Mesendoderm (in vitro differentiated cells): ENCODE data around the gene HTATIP2.

Experiments
- DNase-seq: peaks from one replicate; pipeline ENCODE4 v3.0.0; 2013
- H2AK5ac ChIP-seq: 2 replicates; pipeline ENCODE4 v1.6.1; 2013; ENCODE audit warnings: low read length, inconsistent platforms
- H2BK120ac ChIP-seq: 2 replicates; pipeline ENCODE4 v1.6.1; 2013; ENCODE audit warnings: low read depth, mild to moderate bottlenecking, low read length, moderate library complexity, mixed read lengths
- H2BK15ac ChIP-seq: replicated peaks from 2 replicates; pipeline ENCODE4 v1.6.1; 2013; ENCODE audit warnings: low read depth, mild to moderate bottlenecking, moderate library complexity
- H2BK5ac ChIP-seq: 2 replicates; pipeline ENCODE4 v1.6.1; 2013; ENCODE audit warnings: low read length, inconsistent platforms
- H3K18ac ChIP-seq: 2 replicates; pipeline ENCODE4 v1.6.1; 2013; ENCODE audit warnings: mild to moderate bottlenecking, low read length, mixed read lengths
- H3K23ac ChIP-seq: one replicate; pipeline ENCODE4 v1.6.1; 2013; ENCODE audit warnings: low read length
- H3K27ac ChIP-seq: 2 replicates; pipeline ENCODE4 v1.5.1; 2013; ENCODE audit warnings: low read depth, mild to moderate bottlenecking, inconsistent platforms, low read length, moderate library complexity
- H3K27me3 ChIP-seq: 2 replicates; pipeline ENCODE4 v1.6.1; 2013; ENCODE audit warnings: low read length, control low read depth, mild to moderate bottlenecking, inconsistent platforms; ENCODE audit not compliant: insufficient read depth, poor library complexity
- H3K36me3 ChIP-seq: 2 replicates; pipeline ENCODE4 v1.6.1; 2013; ENCODE audit warnings: low read length, inconsistent platforms; ENCODE audit not compliant: control insufficient read depth, insufficient read depth
- H3K4ac ChIP-seq: one replicate; pipeline ENCODE4 v1.6.1; 2013; ENCODE audit warnings: low read depth, mild to moderate bottlenecking, low read length, moderate library complexity
- H3K4me1 ChIP-seq: 2 replicates; pipeline ENCODE4 v1.6.1; 2013; ENCODE audit warnings: low read depth, low read length, inconsistent platforms; ENCODE audit not compliant: control insufficient read depth
- H3K4me2 ChIP-seq: 2 replicates; pipeline ENCODE4 v1.6.1; 2013; ENCODE audit warnings: low read length
- H3K4me3 ChIP-seq: 2 replicates; pipeline ENCODE4 v1.5.1; 2013; ENCODE audit warnings: mild to moderate bottlenecking, low read length
- H3K56ac ChIP-seq: one replicate; pipeline ENCODE4 v1.6.1; 2013; ENCODE audit warnings: low read length
- H3K79me1 ChIP-seq: 2 replicates; pipeline ENCODE4 v1.6.1; 2013; ENCODE audit warnings: low read length, inconsistent platforms
- H3K79me2 ChIP-seq: 2 replicates; pipeline ENCODE4 v1.6.1; 2013; ENCODE audit warnings: mild to moderate bottlenecking, low read length; ENCODE audit not compliant: control insufficient read depth, insufficient read depth
- H3K9ac ChIP-seq: 2 replicates; pipeline ENCODE4 v1.6.1; 2013; ENCODE audit warnings: low read length, inconsistent platforms
- H4K5ac ChIP-seq: one replicate; pipeline ENCODE4 v1.6.1; 2013; ENCODE audit warnings: low read length
- H4K8ac ChIP-seq: one replicate; pipeline ENCODE4 v1.6.1; 2013; ENCODE audit warnings: low read depth, mild to moderate bottlenecking, control low read depth, low read length, moderate library complexity
- WGBS: extraction: QIAGEN DNeasy Blood & Tissue Kit; methylation state at CpG from one replicate; pipeline ENCODE4 v1.1.7; 2013; ENCODE audit warnings: low lambda C conversion rate, missing lambda C conversion rate; ENCODE audit not compliant: insufficient coverage; ENCODE audit errors: extremely low coverage; 5-methylcytosine and 5-hydroxymethylcytosine counted together

Gene HTATIP2

GRCh38 chr11:20355221-20356219, 8.0 kb upstream of the HTATIP2 start:
- no peak overlapping the region for H3K27ac ChIP-seq
- no peak overlapping the region for H2BK5ac ChIP-seq
- no peaks in the 10 kb centered on the region for H3K79me1 ChIP-seq
- no peak overlapping the region for H3K18ac ChIP-seq
- no peak overlapping the region for H4K5ac ChIP-seq
- no peak overlapping the region for H3K56ac ChIP-seq
- no peaks in the 10 kb centered on the region for H3K79me2 ChIP-seq
- WGBS, result no CpG with 5 or more reads among the region's 12 CpGs
- no peak overlapping the region for H3K4me3 ChIP-seq
- H3K4me1 ChIP-seq, result no peaks in the 10 kb centered on the region
- no peak overlapping the region for H3K4ac ChIP-seq
- H3K27me3 ChIP-seq, result no peaks in the 10 kb centered on the region
- no peak overlapping the region for H3K23ac ChIP-seq
- peak; percentile 59 for DNase-seq
- no peak overlapping the region for H3K4me2 ChIP-seq
- no peak overlapping the region for H4K8ac ChIP-seq
- no peak overlapping the region for H2BK15ac ChIP-seq
- no peak overlapping the region for H2AK5ac ChIP-seq
- H3K36me3 ChIP-seq, result no peaks in the 10 kb centered on the region
- no peak overlapping the region for H3K9ac ChIP-seq
- H2BK120ac ChIP-seq, result no peak overlapping the region

- H3K9ac ChIP-seq, result no peak overlapping the region
- H3K18ac ChIP-seq, result no peak overlapping the region
- no peak overlapping the region for H3K4me3 ChIP-seq
- no peak overlapping the region for H3K23ac ChIP-seq
- H3K36me3 ChIP-seq, result no peaks in the 10 kb centered on the region
- H3K79me2 ChIP-seq, result no peaks in the 10 kb centered on the region
- H2BK5ac ChIP-seq, result no peak overlapping the region
- H4K8ac ChIP-seq, result no peak overlapping the region
- no peak for DNase-seq
- H3K79me1 ChIP-seq, result no peaks in the 10 kb centered on the region
- no peak overlapping the region for H3K4ac ChIP-seq
- no peaks in the 10 kb centered on the region for H3K4me1 ChIP-seq
- no peak overlapping the region for H3K4me2 ChIP-seq
- no peak overlapping the region for H3K27ac ChIP-seq
- H3K56ac ChIP-seq, result no peak overlapping the region
- no peak overlapping the region for H2BK120ac ChIP-seq
- H2AK5ac ChIP-seq, result no peak overlapping the region
- H2BK15ac ChIP-seq, result no peak overlapping the region
- no peaks in the 10 kb centered on the region for H3K27me3 ChIP-seq
- no CpG with 5 or more reads among the region's 1 CpG for WGBS
- no peak overlapping the region for H4K5ac ChIP-seq
Measured at GRCh38 chr11:20357150-20357549, 6.4 kb upstream of the HTATIP2 start.

- Histone ChIP-seq H3K4me3 (no peak overlapping the region), H3K79me1 (no peaks in the 10 kb centered on the region), H2BK5ac (no peak overlapping the region), H2BK15ac (no peak overlapping the region), H3K18ac (no peak overlapping the region), H3K4ac (no peak overlapping the region), H3K27me3 (peaks cover 2% of the 10 kb centered on the region), H4K5ac (no peak overlapping the region), H4K8ac (no peak overlapping the region), H3K9ac (no peak overlapping the region), H3K4me1 (peaks cover 3% of the 10 kb centered on the region), H3K56ac (no peak overlapping the region), H2AK5ac (no peak overlapping the region), H3K79me2 (no peaks in the 10 kb centered on the region), H3K27ac (no peak overlapping the region), H3K23ac (no peak overlapping the region), H2BK120ac (no peak overlapping the region), H3K4me2 (no peak overlapping the region), H3K36me3 (no peaks in the 10 kb centered on the region)
- DNase-seq, result no peak
- no CpG with 5 or more reads among the region's 7 CpGs for WGBS
Measured at GRCh38 chr11:20360650-20361049, 2.9 kb upstream of the HTATIP2 start.

GRCh38 chr11:20362481-20362880, 1.0 kb upstream of the HTATIP2 start:
- Histone ChIP-seq H3K79me2 (no peaks in the 10 kb centered on the region), H3K9ac (no peak overlapping the region), H2BK15ac (no peak overlapping the region), H3K4me3 (no peak overlapping the region), H3K27ac (no peak overlapping the region), H3K36me3 (no peaks in the 10 kb centered on the region), H2BK5ac (no peak overlapping the region), H3K27me3 (peaks cover 2% of the 10 kb centered on the region), H4K5ac (no peak overlapping the region), H3K79me1 (no peaks in the 10 kb centered on the region), H3K4me1 (peaks cover 3% of the 10 kb centered on the region), H2BK120ac (no peak overlapping the region), H3K4ac (no peak overlapping the region), H3K4me2 (no peak overlapping the region), H4K8ac (no peak overlapping the region), H2AK5ac (no peak overlapping the region), H3K23ac (no peak overlapping the region), H3K56ac (no peak overlapping the region), H3K18ac (no peak overlapping the region)
- DNase-seq, result no peak
- WGBS, result no CpG with 5 or more reads among the region's 1 CpG

GRCh38 chr11:20363149-20363499, 390 bp upstream of the HTATIP2 start:
- Histone ChIP-seq H3K27me3 (peaks cover 2% of the 10 kb centered on the region), H2BK15ac (no peak overlapping the region), H3K79me1 (no peaks in the 10 kb centered on the region), H3K4me1 (peaks cover 3% of the 10 kb centered on the region), H3K4me2 (peak overlapping the region; percentile 82), H2AK5ac (peak overlapping the region; percentile 27), H4K8ac (no peak overlapping the region), H3K27ac (no peak overlapping the region), H3K9ac (peak overlapping the region; percentile 23), H3K56ac (peak overlapping the region; percentile 73), H3K4ac (no peak overlapping the region), H3K23ac (no peak overlapping the region), H3K36me3 (no peaks in the 10 kb centered on the region), H3K79me2 (no peaks in the 10 kb centered on the region), H4K5ac (no peak overlapping the region), H3K18ac (no peak overlapping the region), H3K4me3 (no peak overlapping the region), H2BK5ac (no peak overlapping the region), H2BK120ac (no peak overlapping the region)
- WGBS, result no CpG with 5 or more reads among the region's 2 CpGs
- DNase-seq, result no peak
